RPMI8226 (cell line): ENCODE measurements around the gene PTPN9.
"Not testable (repeated sequence)": the region's sequence is repeated elsewhere in the genome, so short reads cannot be mapped to it uniquely, and the experiment has no call there.

Source experiments
- DNase-seq: peaks from one replicate; pipeline ENCODE4 v3.0.0-alpha.2; 2015

Gene PTPN9

DNA sequence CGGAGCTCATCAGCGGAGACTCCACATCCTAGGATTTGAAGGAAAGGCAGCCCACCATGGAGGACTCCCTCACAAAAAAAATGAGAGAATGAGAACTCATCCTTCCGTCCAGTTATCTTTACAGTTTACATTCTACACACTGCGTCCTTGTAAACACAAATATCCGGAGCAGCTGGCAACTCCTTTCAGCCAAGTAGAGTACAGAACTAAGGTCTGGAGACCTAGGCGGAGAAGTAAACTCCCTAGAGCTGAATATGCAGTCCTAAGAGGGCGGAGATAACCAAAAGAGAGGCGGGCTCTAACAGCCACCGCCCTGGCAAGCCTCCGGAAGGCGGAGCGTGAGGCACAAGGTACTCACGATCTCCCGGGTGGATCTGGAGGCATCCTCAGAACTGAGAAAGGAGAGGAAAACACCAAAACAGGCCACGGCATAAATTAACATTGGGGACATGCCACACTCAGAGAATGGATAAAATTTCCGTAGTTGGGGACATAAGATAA lies 126.7 kb downstream of the PTPN9 start:
- peak; percentile 95 for DNase-seq

DNA sequence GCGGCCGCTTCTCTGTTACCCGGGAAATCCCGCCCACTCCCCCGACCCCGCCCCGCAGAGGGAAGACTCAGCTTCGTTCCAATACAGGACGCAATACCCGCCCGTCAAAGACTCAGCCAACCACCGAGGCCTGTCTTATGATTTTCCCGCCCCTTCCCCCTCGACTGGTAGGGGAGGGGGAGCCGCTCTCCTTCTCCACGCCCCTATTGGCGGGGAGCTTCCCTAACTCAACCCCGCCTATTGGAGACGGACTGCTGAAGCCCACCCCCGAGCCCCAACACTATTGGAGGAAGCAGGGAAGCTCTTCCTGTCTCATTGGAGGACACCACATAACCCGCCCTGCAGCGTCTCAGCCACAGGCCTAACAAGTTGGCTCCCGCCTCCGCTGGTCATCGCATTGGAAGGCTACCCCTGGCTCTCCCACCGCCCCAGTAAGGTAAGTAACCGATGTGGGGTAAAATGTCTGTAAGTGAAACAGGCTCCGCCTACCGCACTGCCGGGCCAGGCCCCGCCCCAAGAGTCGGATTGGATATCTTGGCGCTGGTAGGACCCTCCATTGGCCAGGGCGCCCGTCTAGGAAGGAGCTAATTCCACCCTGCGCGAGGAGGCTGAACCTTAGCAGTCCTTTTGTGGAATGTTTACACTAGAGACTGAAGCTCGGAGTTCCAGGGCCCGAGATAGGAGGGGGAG lies 127.3 kb downstream of the PTPN9 start, which contains the start of gene SIN3A:
SIN3A (minus strand) TSS at position 17 of the 690 bp plus-strand sequence. CDS start 21,315 bp downstream, outside the sequence.
- peak; percentile 100 for DNase-seq

DNA sequence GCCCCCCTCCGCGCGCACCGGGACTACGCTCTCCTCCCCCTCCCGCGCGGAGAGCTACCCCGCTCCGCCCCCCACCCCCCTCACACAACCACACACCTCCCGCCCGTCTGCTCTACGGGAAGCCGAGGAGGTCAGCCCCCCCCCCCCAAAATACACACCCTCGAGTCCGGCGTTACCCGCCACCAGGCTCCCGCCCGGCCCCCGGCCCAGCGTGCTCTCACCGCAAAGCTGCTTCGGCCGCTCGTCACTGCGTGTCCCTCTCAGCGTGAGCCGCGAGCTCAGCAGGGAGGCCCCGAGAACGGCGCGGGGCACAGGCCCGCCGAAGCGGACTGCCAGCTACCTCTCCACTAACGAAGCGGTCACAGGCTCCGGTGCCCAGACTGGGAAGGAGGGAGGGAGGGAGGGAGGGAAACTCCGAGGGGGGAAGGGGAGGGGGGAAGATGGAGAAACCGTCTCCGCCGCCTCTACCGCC lies 127.9 kb downstream of the PTPN9 start:
- no peak for DNase-seq

DNA sequence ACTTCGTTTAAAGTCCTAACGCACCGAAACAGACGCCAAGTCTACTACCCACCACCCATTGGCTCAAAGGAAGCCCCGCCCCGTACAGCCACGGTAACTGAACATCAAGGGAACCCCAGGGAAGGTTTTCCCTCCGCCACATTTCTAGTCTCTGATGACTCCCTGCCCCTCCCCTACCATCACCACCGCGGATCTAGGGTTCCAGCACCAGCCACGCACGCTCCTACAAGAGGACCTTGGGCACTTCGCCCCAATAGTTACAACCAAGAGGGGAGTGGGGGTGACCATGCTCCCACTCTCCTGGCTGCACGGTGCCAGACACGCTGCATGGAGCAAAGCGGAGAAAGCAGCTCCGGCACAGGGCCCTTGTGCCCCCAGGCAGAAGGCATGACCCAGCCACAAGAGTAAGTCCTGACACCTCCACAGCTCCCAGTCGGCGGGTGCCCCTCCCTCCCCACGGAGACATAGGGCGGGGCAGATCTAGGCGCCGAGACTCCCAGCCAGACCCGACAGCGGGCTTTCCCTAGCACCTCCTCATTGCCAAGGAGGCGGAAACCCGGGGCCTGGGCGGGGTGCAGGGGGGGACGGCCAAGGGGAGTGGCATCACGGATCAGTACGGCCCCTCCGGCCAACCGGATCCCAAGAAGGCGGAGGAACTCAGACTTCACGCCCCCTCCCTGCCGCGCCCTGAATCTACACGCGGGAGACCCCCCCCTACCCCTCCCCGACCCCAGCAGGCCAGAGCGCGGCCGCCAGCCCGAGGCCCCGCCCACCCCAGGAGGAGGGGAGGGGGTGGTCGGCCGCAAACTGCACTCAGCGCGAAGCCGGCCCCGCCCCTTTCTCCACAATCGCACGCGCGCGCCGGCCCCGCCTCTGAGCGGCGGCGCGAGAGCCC lies 128.6 kb downstream of the PTPN9 start:
- peak; percentile 100 for DNase-seq

DNA sequence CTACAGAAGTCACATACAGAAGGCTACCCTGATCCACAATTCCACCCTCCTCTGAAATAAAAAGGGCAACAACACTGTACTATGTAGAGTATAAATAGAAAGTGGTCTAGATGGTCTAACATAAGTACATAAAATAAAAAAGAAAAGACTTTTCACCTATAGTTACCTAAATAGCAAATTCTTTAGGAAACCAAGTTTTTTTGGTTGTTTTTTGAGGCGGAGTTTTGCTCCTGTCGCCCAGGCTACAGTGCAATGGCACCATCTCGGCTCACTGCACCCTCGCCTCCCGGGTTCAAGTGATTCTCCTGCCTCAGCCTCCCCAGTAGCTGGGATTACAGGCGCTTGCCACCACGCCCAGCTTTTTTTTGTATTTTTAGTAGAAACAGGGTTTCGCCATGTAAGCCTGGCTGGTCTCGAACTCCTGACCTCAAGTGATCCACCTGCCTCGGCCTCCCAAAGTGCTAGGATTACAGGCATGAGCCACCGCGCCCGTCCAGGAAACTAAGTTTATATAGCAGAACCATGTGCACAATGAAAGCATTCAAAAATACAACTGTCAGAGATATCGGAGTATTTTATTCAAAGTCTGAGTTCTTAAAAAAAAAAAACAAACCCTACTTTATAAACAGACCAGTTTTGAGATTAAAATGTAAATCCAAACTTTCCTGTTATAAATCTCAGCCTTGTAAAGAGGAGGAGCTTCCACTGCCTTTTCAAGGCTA lies 129.4 kb downstream of the PTPN9 start:
- no peak for DNase-seq

DNA sequence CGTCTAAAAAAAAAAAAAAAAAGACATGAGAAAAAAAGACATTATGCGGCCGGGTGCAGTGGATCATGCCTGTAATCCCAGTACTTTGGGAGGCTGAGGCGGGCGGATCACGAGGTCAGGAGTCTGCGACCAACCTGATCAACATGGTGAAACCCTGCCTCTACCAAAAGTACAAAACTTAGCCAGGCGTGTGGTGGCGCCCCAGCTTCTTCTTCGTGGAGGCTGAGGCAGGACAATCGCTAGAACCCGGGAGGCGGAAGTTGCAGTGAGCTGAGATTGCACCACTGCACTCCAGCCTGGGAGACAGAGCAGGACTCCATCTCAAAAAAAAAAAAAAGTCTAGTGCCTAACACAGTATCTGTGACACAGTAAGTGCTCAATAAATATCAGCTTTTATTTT lies 130.9 kb downstream of the PTPN9 start:
- DNase-seq: not testable (repeated sequence)

DNA sequence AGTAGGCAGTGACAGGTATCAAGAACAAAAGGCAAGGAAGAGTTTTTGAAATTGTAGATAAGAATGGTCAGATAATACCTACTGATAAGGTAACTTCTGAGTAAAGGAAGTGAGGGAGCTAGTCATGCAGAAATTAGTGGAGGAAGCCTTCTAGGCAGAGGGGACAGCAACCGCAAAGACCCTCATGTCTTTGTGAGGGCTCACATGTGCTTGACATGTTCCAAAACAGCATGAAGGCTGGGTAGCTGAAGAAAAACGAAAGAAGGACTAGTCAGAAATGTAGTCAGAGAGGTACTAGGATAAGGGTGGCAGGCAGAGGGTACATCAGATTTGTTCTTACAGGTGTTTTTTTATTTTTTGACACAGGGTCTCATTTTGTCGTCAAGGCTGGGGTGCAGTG lies 133.0 kb downstream of the PTPN9 start:
- DNase-seq: no peak

DNA sequence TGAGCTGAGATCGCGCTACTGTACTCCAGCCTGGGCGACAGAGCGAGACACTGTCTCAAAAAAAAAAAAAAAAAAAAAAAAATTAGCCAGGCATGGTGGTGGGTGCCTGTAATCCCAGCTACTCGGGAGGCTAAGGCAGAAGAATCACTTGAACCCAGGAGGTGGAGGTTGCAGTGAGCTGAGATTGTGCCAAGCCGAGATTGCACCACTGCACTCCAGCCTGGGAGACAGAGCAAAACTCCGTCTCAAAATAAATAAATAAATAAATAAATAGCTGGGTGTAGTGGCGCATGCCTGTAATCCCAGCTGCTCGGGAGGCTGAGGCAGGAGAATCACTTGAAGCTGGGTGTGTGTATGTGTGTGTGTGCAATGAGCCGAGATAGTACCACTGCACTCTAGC lies 133.8 kb downstream of the PTPN9 start:
- not testable (repeated sequence) for DNase-seq

DNA sequence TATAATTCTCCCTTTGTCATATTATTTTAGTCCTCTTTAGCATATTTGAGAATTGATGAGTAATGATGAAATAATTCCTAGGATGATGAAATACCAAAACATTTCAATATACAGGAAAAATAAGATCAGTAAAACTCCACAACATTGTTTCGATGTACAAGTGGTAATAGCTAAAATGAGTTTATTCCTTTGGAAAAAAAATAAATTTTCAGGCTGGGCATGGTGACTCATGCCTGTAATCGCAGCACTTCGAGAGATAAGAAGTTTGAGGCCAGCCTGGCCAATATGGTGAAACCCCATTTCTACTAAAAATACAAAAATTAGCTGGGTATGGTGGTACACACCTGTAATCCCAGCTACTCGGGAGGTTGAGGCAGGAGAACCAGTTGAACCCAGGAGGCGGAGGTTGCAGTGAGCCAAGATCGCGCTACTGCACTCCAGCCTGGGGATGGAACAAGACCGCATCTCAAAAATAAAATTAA lies 135.1 kb downstream of the PTPN9 start:
- not testable (repeated sequence) for DNase-seq

DNA sequence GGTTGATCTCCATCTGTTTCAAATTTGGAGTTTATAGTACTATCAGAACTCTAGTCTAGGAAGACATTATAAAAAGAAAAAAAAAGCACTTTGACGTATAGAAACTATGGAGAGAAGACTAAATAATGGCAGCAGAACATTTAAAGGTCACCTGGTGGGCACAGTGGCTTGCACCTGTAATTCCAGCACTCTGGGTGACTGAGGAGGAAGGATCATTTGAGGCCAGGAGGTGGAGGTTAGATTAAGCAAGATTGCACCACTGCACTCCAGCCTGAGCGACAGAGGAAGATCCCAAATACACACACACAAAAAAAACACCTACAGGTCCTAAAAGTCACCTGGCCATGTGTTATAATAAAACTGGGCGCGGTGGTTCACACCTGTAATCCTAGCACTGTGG lies 141.4 kb downstream of the PTPN9 start:
- no peak for DNase-seq

DNA sequence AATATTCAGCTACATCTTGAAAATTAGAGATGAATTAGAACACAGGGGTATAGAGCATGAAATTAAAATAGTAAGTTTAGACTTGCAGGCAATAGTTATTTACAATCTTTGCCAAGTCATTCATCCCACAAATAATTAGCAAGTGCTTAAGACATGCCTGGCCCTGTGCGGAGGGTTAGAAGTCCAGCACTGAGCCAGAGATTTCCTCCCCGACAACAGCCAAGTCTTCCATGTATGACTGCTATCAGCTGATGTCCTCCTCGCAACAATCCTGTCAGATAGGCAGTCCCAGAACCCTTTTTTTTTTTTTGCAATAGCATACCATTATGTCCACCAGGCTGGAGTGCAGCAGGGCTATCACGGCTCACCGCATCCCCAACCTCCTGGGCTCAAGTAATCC lies 142.2 kb downstream of the PTPN9 start:
- DNase-seq: no peak

DNA sequence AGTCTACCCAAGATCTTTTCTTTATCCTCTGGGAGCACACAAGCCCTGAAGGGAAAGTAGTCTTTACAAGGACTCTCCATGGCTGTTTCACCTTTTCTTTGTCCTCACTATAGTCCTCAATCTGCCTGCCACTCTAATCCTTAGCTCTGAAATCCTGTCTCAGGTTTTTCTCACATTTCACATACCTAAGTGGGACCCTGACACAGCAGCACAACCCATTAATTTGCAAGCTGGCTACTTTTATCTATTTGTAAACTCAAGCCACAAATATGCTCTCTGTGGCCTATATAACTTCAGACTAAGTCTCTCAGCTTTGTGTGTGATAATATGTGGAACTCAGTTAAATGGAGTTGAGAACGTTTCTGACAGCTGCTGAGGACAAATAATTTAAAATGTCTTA lies 147.4 kb downstream of the PTPN9 start:
- no peak for DNase-seq

DNA sequence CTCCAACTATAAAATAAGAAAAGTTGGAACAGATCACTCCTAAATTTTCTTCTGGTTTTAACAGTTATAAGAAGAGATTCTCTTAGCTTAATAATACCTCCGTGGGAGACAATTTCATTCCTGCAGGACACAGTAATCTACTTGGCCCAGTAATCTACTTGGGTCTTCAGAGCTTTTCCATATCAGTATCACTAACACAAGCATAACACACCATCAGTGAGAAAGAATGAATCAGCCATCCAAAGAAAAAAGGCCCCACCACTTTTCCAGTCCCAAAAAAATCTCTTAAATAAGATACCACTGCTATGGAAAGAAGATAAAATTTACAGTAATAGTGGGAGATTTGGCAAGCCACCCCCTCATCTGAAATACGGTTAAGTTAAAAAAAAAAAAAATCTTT lies 147.8 kb downstream of the PTPN9 start:
- DNase-seq: no peak

DNA sequence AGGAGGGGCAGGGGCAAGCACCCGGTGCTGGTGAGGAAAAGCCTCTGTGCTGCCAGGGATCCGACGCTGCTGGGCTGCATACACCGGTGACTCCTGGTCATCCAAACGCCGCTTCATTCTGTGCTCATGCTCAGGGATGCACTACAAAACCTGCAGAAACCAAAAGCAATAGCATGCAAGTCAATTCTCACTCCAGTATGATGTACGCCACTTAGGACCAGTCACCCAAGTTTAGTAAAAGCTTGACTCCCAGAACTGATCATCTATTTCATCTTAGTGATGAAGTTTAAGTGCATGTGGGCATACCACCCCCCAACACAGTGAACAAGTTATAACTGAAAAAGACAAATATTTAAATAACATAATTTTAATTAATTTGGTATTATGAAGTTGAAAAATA lies 148.9 kb downstream of the PTPN9 start:
- no peak for DNase-seq

DNA sequence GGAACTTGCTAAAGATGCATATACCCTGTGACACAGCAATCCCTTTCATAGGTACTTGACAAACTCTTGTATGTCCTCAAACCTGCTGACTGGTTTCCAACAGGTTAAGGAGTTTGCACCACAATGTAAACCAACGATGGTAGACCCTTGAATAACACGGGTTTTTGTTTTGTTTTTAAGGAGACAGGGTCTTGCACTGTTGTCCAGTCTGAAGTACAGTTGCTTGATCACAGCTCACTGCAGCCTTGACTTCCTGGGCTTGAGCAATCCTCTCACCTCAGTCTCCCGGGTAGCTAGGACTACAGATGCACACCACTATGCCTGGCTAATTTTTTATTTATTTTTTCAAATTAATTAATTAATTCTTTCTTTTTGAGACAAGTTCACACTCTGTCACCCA lies 151.0 kb downstream of the PTPN9 start:
- DNase-seq: no peak

DNA sequence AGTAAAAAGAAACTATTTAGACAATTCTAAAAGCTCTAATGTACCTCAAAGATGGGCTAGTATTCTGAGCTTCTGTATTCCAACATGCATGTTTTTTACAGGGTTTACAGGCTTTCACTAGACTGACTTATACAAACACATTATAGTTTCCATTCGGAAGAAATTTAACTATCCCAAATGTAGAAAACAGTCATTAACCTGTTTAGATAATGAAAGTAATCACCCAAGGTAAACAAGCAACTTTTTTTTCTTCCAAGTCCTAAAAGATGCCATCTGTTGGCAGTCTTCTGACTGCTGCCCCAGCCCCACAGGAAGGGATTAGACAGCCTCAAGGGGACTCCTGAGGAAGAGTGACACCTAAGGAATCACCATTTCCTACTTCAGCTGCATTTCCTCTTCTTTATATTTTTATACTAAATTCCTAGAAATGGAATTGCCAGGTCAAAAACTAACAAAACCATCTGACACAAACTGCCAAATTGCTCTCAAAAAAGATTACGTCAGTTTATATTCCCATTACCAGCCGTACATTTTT lies 153.1 kb downstream of the PTPN9 start:
- DNase-seq: no peak

DNA sequence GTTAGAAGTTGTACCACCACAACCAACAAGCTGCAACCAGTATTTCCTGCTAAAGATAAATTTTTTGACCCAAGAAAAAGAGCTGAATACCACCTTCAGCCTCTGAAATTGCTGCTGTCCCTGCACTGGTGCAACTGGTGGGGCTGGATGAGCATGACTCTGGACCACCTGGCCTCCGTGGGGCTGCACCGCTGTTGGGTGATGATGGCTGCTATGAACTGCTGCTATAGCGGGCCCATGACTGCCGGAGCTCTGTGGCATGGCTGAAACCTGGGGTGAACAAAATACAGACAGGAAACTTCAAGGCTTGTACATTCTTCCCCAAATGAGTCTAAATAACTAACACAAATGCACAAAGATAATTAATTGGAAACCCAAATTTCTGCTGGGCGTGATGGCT lies 156.6 kb downstream of the PTPN9 start:
- no peak for DNase-seq

DNA sequence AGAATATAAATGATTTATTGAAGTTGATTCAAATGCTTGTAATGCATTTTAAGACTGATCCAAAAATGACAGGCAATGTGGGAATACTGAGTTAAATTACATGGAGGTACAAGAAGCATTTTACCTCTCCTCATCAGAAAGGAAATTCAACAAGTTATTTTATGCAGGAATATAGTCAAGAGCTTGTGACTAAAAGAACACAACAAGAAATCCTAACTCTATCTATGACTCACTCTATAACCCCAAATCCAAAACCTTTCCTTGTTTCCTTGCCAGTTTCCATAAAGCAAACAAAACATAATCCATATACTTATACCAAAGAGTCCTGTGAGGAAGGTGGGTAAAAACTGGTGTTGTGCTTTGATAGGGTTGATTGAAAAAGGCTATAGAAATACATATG lies 158.4 kb downstream of the PTPN9 start:
- no peak for DNase-seq

DNA sequence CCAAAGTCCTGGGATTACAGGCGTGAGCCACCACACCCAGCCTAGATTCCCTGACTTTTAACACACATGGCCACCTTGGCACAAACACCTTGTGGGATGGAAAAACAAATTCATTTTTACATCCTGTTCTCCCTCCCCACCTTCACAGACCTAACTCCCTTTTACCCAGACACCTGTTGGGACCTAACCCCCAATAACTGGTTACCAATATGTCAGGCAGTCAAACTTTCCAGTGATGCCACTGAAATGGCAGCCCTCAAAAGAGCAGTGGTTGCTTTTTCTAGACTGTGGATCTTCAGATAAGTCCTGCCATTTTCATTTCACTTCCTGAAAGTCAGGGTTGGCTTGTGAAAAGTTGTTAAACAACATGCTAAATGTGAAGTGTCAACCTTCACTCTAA lies 162.5 kb downstream of the PTPN9 start:
- no peak for DNase-seq
